Neural progenitor cell (in vitro differentiated cells): Measurements from ENCODE around the gene RASEF. TPM values are rescaled to one million over a fixed set of nuclear protein-coding genes. Genes with fewer than 3 reads are reported as not detected.

ENCODE experiments used
- DNase-seq: peaks from one replicate; pipeline ENCODE4 v3.0.0-alpha.2; 2016; ENCODE audit warnings: low spot score
- H2AFZ ChIP-seq: fragments of 200-600 bp; sonication (generic); replicated peaks from 2 replicates; pipeline ENCODE4 v1.6.1; 2016; ENCODE audit warnings: antibody characterized with exemption
- H3F3A ChIP-seq: fragments of 200-600 bp; sonication (generic); 2 replicates; pipeline ENCODE4 v1.6.1; 2016; ENCODE audit warnings: antibody characterized with exemption, low read depth
- H3K27ac ChIP-seq: fragments of 200-600 bp; sonication (generic); 2 replicates; pipeline ENCODE4 v1.5.1; 2016; ENCODE audit warnings: mild to moderate bottlenecking
- H3K27me3 ChIP-seq: fragments of 200-600 bp; sonication (generic); 2 replicates; pipeline ENCODE4 v1.6.1; 2016; ENCODE audit warnings: mild to moderate bottlenecking, moderate library complexity
- H3K36me3 ChIP-seq: fragments of 200-600 bp; sonication (generic); 2 replicates; pipeline ENCODE4 v1.5.1; 2016
- H3K4me1 ChIP-seq: fragments of 200-600 bp; sonication (generic); 2 replicates; pipeline ENCODE4 v1.6.1; 2016; ENCODE audit warnings: mixed run types
- H3K4me2 ChIP-seq: fragments of 200-600 bp; sonication (generic); 2 replicates; pipeline ENCODE4 v1.6.1; 2016
- H3K4me3 ChIP-seq: fragments of 200-600 bp; sonication (generic); 2 replicates; pipeline ENCODE4 v1.5.1; 2016
- H3K79me2 ChIP-seq: fragments of 200-600 bp; sonication (generic); 2 replicates; pipeline ENCODE4 v1.6.1; 2016; ENCODE audit warnings: low read depth
- H3K9ac ChIP-seq: fragments of 200-600 bp; sonication (generic); 2 replicates; pipeline ENCODE4 v1.6.1; 2016
- H3K9me3 ChIP-seq: fragments of 200-600 bp; sonication (generic); 2 replicates; pipeline ENCODE4 v1.5.1; 2016; ENCODE audit warnings: low read depth
- H4K20me1 ChIP-seq: fragments of 200-600 bp; sonication (generic); 2 replicates; pipeline ENCODE4 v1.6.1; 2016; ENCODE audit warnings: low read depth
- H3K27ac Mint-ChIP-seq: 3 replicates; pipeline ENCODE4 v1.8.0; 2021; ENCODE audit warnings: mixed read lengths
- H3K27me3 Mint-ChIP-seq: 2 replicates; pipeline ENCODE4 v1.8.0; 2022; ENCODE audit warnings: low read depth, mild to moderate bottlenecking, inconsistent platforms, moderate library complexity, mixed read lengths; ENCODE audit not compliant: insufficient read depth
- H3K36me3 Mint-ChIP-seq: 3 replicates; pipeline ENCODE4 v1.8.0; 2021; ENCODE audit warnings: mixed read lengths
- H3K4me1 Mint-ChIP-seq: 3 replicates; pipeline ENCODE4 v1.8.0; 2021; ENCODE audit warnings: mixed read lengths
- H3K4me3 Mint-ChIP-seq: 3 replicates; pipeline ENCODE4 v1.8.0; 2021; ENCODE audit warnings: mild to moderate bottlenecking, moderate library complexity, mixed read lengths
- H3K9me3 Mint-ChIP-seq: 3 replicates; pipeline ENCODE4 v1.8.0; 2020; ENCODE audit warnings: mixed read lengths
- CTCF ChIP-seq: fragments of 200-600 bp; sonication (generic); IDR thresholded peaks from 2 replicates; pipeline ENCODE4 v1.5.1; 2017; ENCODE audit warnings: antibody characterized with exemption, mild to moderate bottlenecking
- EZH2 ChIP-seq: fragments of 200-600 bp; sonication (generic); IDR thresholded peaks from 2 replicates; pipeline ENCODE4 v1.6.1; 2017; ENCODE audit warnings: antibody characterized with exemption, mild to moderate bottlenecking, moderate library complexity
- EZH2phosphoT487 ChIP-seq: fragments of 200-600 bp; sonication (generic); IDR thresholded peaks from 2 replicates; pipeline ENCODE4 v1.6.1; 2017; ENCODE audit warnings: antibody characterized with exemption
- total RNA-seq: library from RNA; depleted of rRNA; stranded (reverse); fragments of >200 nt; gene quantifications from 2 replicates; pipeline ENCODE4 v1.2.3, GENCODE V29; 2015; ENCODE audit warnings: low replicate concordance

Gene RASEF
- total RNA-seq, 1 donor from 2014 or later: 0.21 TPM

- H3K27me3 ChIP-seq: no peaks in the 10 kb centered on the region
- Mint-ChIP-seq H3K27me3 (peaks cover 6% of the 10 kb centered on the region), H3K36me3 (no peaks in the 10 kb centered on the region), H3K27ac (no peak overlapping the region), H3K9me3 (no peaks in the 10 kb centered on the region), H3K4me3 (no peak overlapping the region), H3K4me1 (no peaks in the 10 kb centered on the region)
- no peaks in the 10 kb centered on the region for H4K20me1 ChIP-seq
- TF ChIP-seq CTCF (no peak), EZH2 (no peak), EZH2phosphoT487 (no peak)
- no peaks in the 10 kb centered on the region for H3K36me3 ChIP-seq
- DNase-seq: no peak
- no peak overlapping the region for H3K9ac ChIP-seq
- no peaks in the 10 kb centered on the region for H3F3A ChIP-seq
- H3K4me2 ChIP-seq: no peak overlapping the region
- H3K79me2 ChIP-seq: no peaks in the 10 kb centered on the region
- H3K4me3 ChIP-seq: no peak overlapping the region
- no peaks in the 10 kb centered on the region for H3K9me3 ChIP-seq
- H3K4me1 ChIP-seq: no peaks in the 10 kb centered on the region
- H3K27ac ChIP-seq: no peak overlapping the region
- no peak overlapping the region for H2AFZ ChIP-seq
These were observed 81.4 kb downstream of the RASEF start for GRCh38 chr9:82981552-82981951.

GRCh38 chr9:82975176-82975575 is 87.8 kb downstream of the RASEF start:
- H3K36me3 ChIP-seq: no peaks in the 10 kb centered on the region
- H3K9ac ChIP-seq: no peak overlapping the region
- no peak for TF ChIP-seq EZH2
- no peak for TF ChIP-seq EZH2phosphoT487
- TF ChIP-seq CTCF: no peak
- no peaks in the 10 kb centered on the region for H3K4me1 ChIP-seq
- H3K4me2 ChIP-seq: no peak overlapping the region
- no peak for DNase-seq
- H3K27ac Mint-ChIP-seq: no peak overlapping the region
- H3K4me1 Mint-ChIP-seq: no peaks in the 10 kb centered on the region
- H2AFZ ChIP-seq: no peak overlapping the region
- no peaks in the 10 kb centered on the region for H3K9me3 Mint-ChIP-seq
- H3K36me3 Mint-ChIP-seq: no peaks in the 10 kb centered on the region
- no peaks in the 10 kb centered on the region for H4K20me1 ChIP-seq
- peaks cover 8% of the 10 kb centered on the region for H3K27me3 Mint-ChIP-seq
- no peaks in the 10 kb centered on the region for H3K9me3 ChIP-seq
- no peaks in the 10 kb centered on the region for H3K27me3 ChIP-seq
- no peak overlapping the region for H3K4me3 ChIP-seq
- no peak overlapping the region for H3K27ac ChIP-seq
- no peaks in the 10 kb centered on the region for H3F3A ChIP-seq
- H3K4me3 Mint-ChIP-seq: no peak overlapping the region
- no peaks in the 10 kb centered on the region for H3K79me2 ChIP-seq

- H3K4me3 ChIP-seq: no peak overlapping the region
- H3K4me1 Mint-ChIP-seq: no peaks in the 10 kb centered on the region
These were observed 90.5 kb downstream of the RASEF start for GRCh38 chr9:82972446-82972845.

More at GRCh38 chr9:82972446-82972845, 90.5 kb downstream of the RASEF start:
- no peak overlapping the region for H3K4me2 ChIP-seq
- Mint-ChIP-seq H3K9me3 (no peaks in the 10 kb centered on the region), H3K27me3 (peaks cover 6% of the 10 kb centered on the region), H3K27ac (no peak overlapping the region), H3K4me3 (no peak overlapping the region), H3K36me3 (no peaks in the 10 kb centered on the region)
- H3F3A ChIP-seq: no peaks in the 10 kb centered on the region
- H3K27me3 ChIP-seq: no peaks in the 10 kb centered on the region
- DNase-seq: no peak
- no peaks in the 10 kb centered on the region for H3K79me2 ChIP-seq
- no peaks in the 10 kb centered on the region for H3K36me3 ChIP-seq
- TF ChIP-seq CTCF (no peak), EZH2 (no peak), EZH2phosphoT487 (no peak)
- H2AFZ ChIP-seq: no peak overlapping the region
- no peak overlapping the region for H3K9ac ChIP-seq
- no peaks in the 10 kb centered on the region for H3K4me1 ChIP-seq
- no peak overlapping the region for H3K27ac ChIP-seq
- H4K20me1 ChIP-seq: no peaks in the 10 kb centered on the region
- no peaks in the 10 kb centered on the region for H3K9me3 ChIP-seq
